SK-N-SH (cell line): ENCODE data around the gene RFXANK. TPM values are rescaled to one million over a fixed set of nuclear protein-coding genes. Genes with fewer than 3 reads are reported as not detected.

Experiments
- CTCF ChIA-PET: fragments of 300-600, 350-600 bp; formaldehyde crosslinking; extraction: SDS; loops from one replicate; lab custom pipeline; 2021; lab: Yijun Ruan, JAX
- POLR2A ChIA-PET: fragments of 350-600 bp; sonication (Branson Sonifier 250); formaldehyde crosslinking; extraction: SDS; loops from one replicate; lab custom pipeline; 2020; ENCODE audit warnings: antibody characterized with exemption, inconsistent platforms; lab: Yijun Ruan, JAX
- DNase-seq: peaks from one replicate; pipeline ENCODE4 v3.0.0; 2012
- H2AFZ ChIP-seq: fragments of 200-600 bp; sonication (generic); 2 replicates; pipeline ENCODE4 v1.8.1; 2016; ENCODE audit warnings: antibody characterized with exemption, mild to moderate bottlenecking, low read depth
- H3F3A ChIP-seq: fragments of 200-600 bp; sonication (generic); replicated peaks from 2 replicates; pipeline ENCODE3; 2016; ENCODE audit warnings: antibody characterized with exemption, mild to moderate bottlenecking; ENCODE audit not compliant: insufficient read depth
- H3K27ac ChIP-seq, 2 experiments: fragments of 200-500 bp in 1 of 2; fragments of 200-600 bp in 1 of 2; sonication (Bioruptor generic) in 1 of 2; sonication (generic), shearing (Covaris generic) in 1 of 2; 2 replicates each; pipeline versions ENCODE4 v1.5.1 to v1.6.1; 2014 to 2016; ENCODE audit warnings: low read depth in 2 of 2, inconsistent platforms in 1 of 2, low read length in 1 of 2, mild to moderate bottlenecking in 1 of 2, mixed read lengths in 1 of 2
- H3K27me3 ChIP-seq: fragments of 200-600 bp; sonication (generic), shearing (Covaris generic); 2 replicates; pipeline ENCODE4 v1.6.1; 2016; ENCODE audit warnings: mixed run types; ENCODE audit not compliant: insufficient read depth
- H3K36me3 ChIP-seq, 2 experiments: fragments of 200-500 bp in 1 of 2; fragments of 200-600 bp in 1 of 2; sonication (Bioruptor generic) in 1 of 2; sonication (generic) in 1 of 2; replicated peaks in 1 of 2; 2 replicates each; pipeline versions ENCODE3 to v1.5.1; 2014 to 2016; ENCODE audit warnings: low read length in 1 of 2, mild to moderate bottlenecking in 1 of 2; ENCODE audit not compliant: insufficient read depth in 2 of 2, control insufficient read depth in 1 of 2
- H3K4me1 ChIP-seq, 2 experiments: fragments of 200-500 bp in 1 of 2; fragments of 200-600 bp in 1 of 2; sonication (Bioruptor generic) in 1 of 2; sonication (generic), shearing (Covaris generic) in 1 of 2; 2 replicates each; pipeline versions ENCODE4 v1.5.1 to v1.6.1; 2014 to 2016; ENCODE audit warnings: low read depth in 1 of 2, low read length in 1 of 2, mixed run types in 1 of 2; ENCODE audit not compliant: insufficient read depth in 2 of 2, control insufficient read depth in 1 of 2
- H3K4me2 ChIP-seq: fragments of 200-600 bp; sonication (generic), shearing (Covaris generic); 2 replicates; pipeline ENCODE4 v1.6.1; 2017; ENCODE audit warnings: mixed run types
- H3K4me3 ChIP-seq, 2 experiments: fragments of 200-500 bp in 1 of 2; fragments of 200-600 bp in 1 of 2; sonication (Bioruptor generic) in 1 of 2; sonication (generic), shearing (Covaris generic) in 1 of 2; 2 replicates each; pipeline versions ENCODE4 v1.5.1 to v1.8.1; 2014 to 2016; ENCODE audit warnings: low read depth in 2 of 2, inconsistent platforms in 1 of 2, low read length in 1 of 2, mild to moderate bottlenecking in 1 of 2, mixed read lengths in 1 of 2, moderate library complexity in 1 of 2
- H3K79me2 ChIP-seq: fragments of 200-600 bp; sonication (generic); 2 replicates; pipeline ENCODE4 v1.8.1; 2017; ENCODE audit warnings: mild to moderate bottlenecking; ENCODE audit not compliant: insufficient read depth
- H3K9ac ChIP-seq: fragments of 200-600 bp; sonication (generic); 2 replicates; pipeline ENCODE4 v1.6.1; 2017; ENCODE audit warnings: mixed run types
- H3K9me2 ChIP-seq: fragments of 200-600 bp; sonication (generic); 2 replicates; pipeline ENCODE4 v1.6.1; 2017; ENCODE audit warnings: mixed run types
- H3K9me3 ChIP-seq: fragments of 200-600 bp; sonication (generic); 2 replicates; pipeline ENCODE4 v1.6.1; 2017; ENCODE audit warnings: mixed run types, mild to moderate bottlenecking, moderate library complexity
- H4K20me1 ChIP-seq: fragments of 200-600 bp; sonication (generic); 2 replicates; pipeline ENCODE4 v1.6.1; 2017; ENCODE audit warnings: mild to moderate bottlenecking, mixed run types; ENCODE audit not compliant: insufficient read depth
- CHD2 ChIP-seq: fragments of 150-350 bp; IDR thresholded peaks from 2 replicates; pipeline ENCODE4 v1.6.1; 2018; ENCODE audit warnings: low read length; ENCODE audit not compliant: partially characterized antibody
- ELF1 ChIP-seq: IDR thresholded peaks from 2 replicates; pipeline ENCODE4 v1.4.0; 2012
- FOSL2 ChIP-seq: IDR thresholded peaks from 2 replicates; pipeline ENCODE4 v1.4.0; 2012; ENCODE audit warnings: low read depth, mild to moderate bottlenecking, moderate library complexity, borderline replicate concordance
- FOXJ3 ChIP-seq: sonication (generic); formaldehyde crosslinking; IDR thresholded peaks from 2 replicates; pipeline ENCODE4 v1.5.1; 2020; ENCODE audit warnings: mild to moderate bottlenecking, missing genetic modification reagents
- FOXM1 ChIP-seq: IDR thresholded peaks from 2 replicates; pipeline ENCODE4 v1.4.0; 2012; ENCODE audit warnings: low read depth, mild to moderate bottlenecking
- GATA2 ChIP-seq: sonication (generic); formaldehyde crosslinking; IDR thresholded peaks from 2 replicates; pipeline ENCODE4 v1.5.0; 2020; ENCODE audit warnings: mild to moderate bottlenecking, missing genetic modification reagents
- JUND ChIP-seq: IDR thresholded peaks from 2 replicates; pipeline ENCODE4 v1.4.0; 2012
- MEF2A ChIP-seq: IDR thresholded peaks from 2 replicates; pipeline ENCODE4 v1.4.0; 2012; ENCODE audit warnings: low read depth, borderline replicate concordance
- NFIC ChIP-seq: IDR thresholded peaks from 2 replicates; pipeline ENCODE4 v1.4.0; 2012; ENCODE audit warnings: borderline replicate concordance
- NRF1 ChIP-seq: IDR thresholded peaks from 2 replicates; pipeline ENCODE4 v1.6.1; 2012; ENCODE audit warnings: low read depth, mild to moderate bottlenecking, low read length
- PBX3 ChIP-seq: IDR thresholded peaks from 2 replicates; pipeline ENCODE4; 2012
- RAD21 ChIP-seq: IDR thresholded peaks from 2 replicates; pipeline ENCODE4 v1.6.1; 2012; ENCODE audit warnings: mild to moderate bottlenecking, low read length
- RFX5 ChIP-seq: IDR thresholded peaks from 2 replicates; pipeline ENCODE4 v1.6.1; 2012; ENCODE audit warnings: mild to moderate bottlenecking, improper control_type of control experiment, low read length
- RXRA ChIP-seq: IDR thresholded peaks from 2 replicates; pipeline ENCODE4 v1.4.0; 2012; ENCODE audit warnings: low read depth, mild to moderate bottlenecking, borderline replicate concordance
- TAF1 ChIP-seq: IDR thresholded peaks from 2 replicates; pipeline ENCODE4 v1.6.1; 2012; ENCODE audit warnings: low read depth, mild to moderate bottlenecking, low read length, moderate library complexity, borderline replicate concordance
- TCF12 ChIP-seq: IDR thresholded peaks from 2 replicates; pipeline ENCODE4 v1.4.0; 2012
- USF1 ChIP-seq: IDR thresholded peaks from 2 replicates; pipeline ENCODE4 v1.4.0; 2012; ENCODE audit warnings: low read depth, borderline replicate concordance
- YY1 ChIP-seq: IDR thresholded peaks from 2 replicates; pipeline ENCODE4 v1.4.0; 2012; ENCODE audit warnings: low read depth, mild to moderate bottlenecking
- WGBS: methylation state at CpG from one replicate; pipeline ENCODE4 v1.1.6; 2017; ENCODE audit warnings: low lambda C conversion rate; 5-methylcytosine and 5-hydroxymethylcytosine counted together
- polyA plus RNA-seq, 3 experiments: library from polyadenylated mRNA; depleted of rRNA; stranded (reverse); fragments of >200 nt; gene quantifications; 2 replicates each; pipeline ENCODE4 v1.2.3, GENCODE V29; 2012

RFXANK gene
- polyA plus RNA-seq, 1 of the 3 experiments (the other 2 are of a cell fraction), result 117 TPM

GRCh38 chr19:19165396-19165795, 26.7 kb upstream of the RFXANK start:
- Histone ChIP-seq H3K4me3 (no peak overlapping the region), H3K4me2 (no peak overlapping the region), H3K27me3 (no peaks in the 10 kb centered on the region), H3K4me1 (peaks cover 0 to 1% of the 10 kb centered on the region in 2 experiments; a peak in 1 of 4 replicates), H3K79me2 (no peaks in the 10 kb centered on the region), H4K20me1 (no peaks in the 10 kb centered on the region), H2AFZ (no peak overlapping the region), H3K36me3 (no peaks in the 10 kb centered on the region), H3F3A (no peaks in the 10 kb centered on the region), H3K9ac (no peak overlapping the region), H3K9me3 (no peaks in the 10 kb centered on the region), H3K9me2 (no peaks in the 10 kb centered on the region), H3K27ac (no peak overlapping the region)
- DNase-seq, result no peak
- 86% methylated on average over 1 of the region's 1 CpG for WGBS
- TF ChIP-seq GATA2 (no peak), YY1 (no peak), RAD21 (no peak), FOXJ3 (no peak), RFX5 (no peak), ELF1 (no peak), MEF2A (no peak), FOSL2 (no peak), NRF1 (no peak), RXRA (no peak)
- CTCF ChIA-PET, result interaction anchor here (1.0 to 3.7 kb wide), 2 partner anchors 10 to 19 kb away, joined by 3 to 22 read pairs; no protein-coding TSS in a partner anchor
- POLR2A ChIA-PET, result no interaction called here

- Histone ChIP-seq H3K9ac (no peak overlapping the region), H3K9me3 (no peaks in the 10 kb centered on the region), H3K4me2 (no peak overlapping the region), H3K27me3 (no peaks in the 10 kb centered on the region)
- POLR2A ChIA-PET, result no interaction called here
- CTCF ChIA-PET, result interaction anchor here (1.0 to 10.6 kb wide), 2 partner anchors 9 to 20 kb away, joined by 4 to 99 read pairs; no protein-coding TSS in a partner anchor
- TF ChIP-seq PBX3 (no peak), CHD2 (no peak), FOXM1 (no peak), TAF1 (no peak), NRF1 (no peak), JUND (no peak), TCF12 (no peak), USF1 (no peak), GATA2 (no peak), YY1 (no peak), NFIC (no peak)
- TF ChIP-seq, all 33 proteins: peak for 0
- no peak overlapping the region for H3K4me3 ChIP-seq
- no peaks in the 10 kb centered on the region for H3K79me2 ChIP-seq
- DNase-seq, result no peak
- 82% methylated on average over 3 of the region's 3 CpGs for WGBS
- H3K9me2 ChIP-seq, result no peaks in the 10 kb centered on the region
- no peaks in the 10 kb centered on the region for H3F3A ChIP-seq
- H3K27ac ChIP-seq, result no peak overlapping the region
- peaks cover 0 to 2% of the 10 kb centered on the region in 2 experiments; a peak in 2 of 4 replicates for H3K4me1 ChIP-seq
- H2AFZ ChIP-seq, result no peak overlapping the region
- H3K36me3 ChIP-seq, result no peaks in the 10 kb centered on the region
- no peaks in the 10 kb centered on the region for H4K20me1 ChIP-seq
These were observed 24.4 kb upstream of the RFXANK start for GRCh38 chr19:19167612-19168011.
